ENCODE results near the gene PSMD12.

DNA sequence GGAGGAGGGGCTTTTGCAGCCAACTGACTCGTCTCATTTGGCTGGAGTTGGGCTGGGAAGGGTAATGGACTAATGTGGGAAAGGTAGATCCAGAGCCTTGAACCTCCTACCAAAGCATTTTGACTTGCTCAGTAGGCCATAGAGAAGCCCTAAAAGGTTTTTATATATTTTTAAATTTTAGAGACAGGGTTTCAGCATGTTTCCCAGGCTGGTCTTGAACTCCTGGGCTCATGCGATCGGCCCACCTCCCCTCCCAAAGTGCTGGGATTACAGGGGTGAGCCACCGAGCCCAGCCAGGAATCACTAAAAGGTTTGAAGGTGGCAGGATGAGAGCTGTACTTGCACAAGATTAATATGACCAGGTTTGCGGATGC lies 8.7 kb upstream of the PSMD12 start:
- TF ChIP-seq HDAC2 (IDR thresholded peaks at IDR 0.05): no peak
- TF ChIP-seq MTF1 (CRISPR knock-in tag; IDR thresholded peaks at IDR 0.05; ENCODE audit: borderline replicate concordance): no peak
- no peak for TF ChIP-seq PRPF4 (IDR thresholded peaks at IDR 0.05; ENCODE audit: insufficient read depth, low read depth, low read length, poor library complexity, severe bottlenecking)
- no peak for TF ChIP-seq ZBTB7A (IDR thresholded peaks at IDR 0.05; ENCODE audit: borderline replicate concordance, control insufficient read depth, low read depth, low read length)
- no peak for TF ChIP-seq ATF2 (CRISPR knock-in tag; IDR thresholded peaks at IDR 0.05)
- no peak for TF ChIP-seq MXI1 (IDR thresholded peaks at IDR 0.05; ENCODE audit: low read depth, low read length)
- TF ChIP-seq, protein P1, sequence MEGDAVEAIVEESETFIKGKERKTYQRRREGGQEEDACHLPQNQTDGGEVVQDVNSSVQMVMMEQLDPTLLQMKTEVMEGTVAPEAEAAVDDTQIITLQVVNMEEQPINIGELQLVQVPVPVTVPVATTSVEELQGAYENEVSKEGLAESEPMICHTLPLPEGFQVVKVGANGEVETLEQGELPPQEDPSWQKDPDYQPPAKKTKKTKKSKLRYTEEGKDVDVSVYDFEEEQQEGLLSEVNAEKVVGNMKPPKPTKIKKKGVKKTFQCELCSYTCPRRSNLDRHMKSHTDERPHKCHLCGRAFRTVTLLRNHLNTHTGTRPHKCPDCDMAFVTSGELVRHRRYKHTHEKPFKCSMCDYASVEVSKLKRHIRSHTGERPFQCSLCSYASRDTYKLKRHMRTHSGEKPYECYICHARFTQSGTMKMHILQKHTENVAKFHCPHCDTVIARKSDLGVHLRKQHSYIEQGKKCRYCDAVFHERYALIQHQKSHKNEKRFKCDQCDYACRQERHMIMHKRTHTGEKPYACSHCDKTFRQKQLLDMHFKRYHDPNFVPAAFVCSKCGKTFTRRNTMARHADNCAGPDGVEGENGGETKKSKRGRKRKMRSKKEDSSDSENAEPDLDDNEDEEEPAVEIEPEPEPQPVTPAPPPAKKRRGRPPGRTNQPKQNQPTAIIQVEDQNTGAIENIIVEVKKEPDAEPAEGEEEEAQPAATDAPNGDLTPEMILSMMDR (IDR thresholded peaks at IDR 0.05 in 2 of 3, conservative IDR thresholded peaks at IDR 0.05 in 1 of 3; ENCODE audit: insufficient read depth in 2 of 3, low read depth in 1 of 3, low read length in 3 of 3): no peak
- TF ChIP-seq ZNF766 (CRISPR knock-in tag; conservative IDR thresholded peaks at IDR 0.05): no peak
- no peak for TF ChIP-seq ZNF583 (CRISPR knock-in tag; IDR thresholded peaks at IDR 0.05)
- no peak for TF ChIP-seq ZKSCAN8 (CRISPR knock-in tag; IDR thresholded peaks at IDR 0.05)

All from K562 (cell line).